Stimulated activated CD8-positive, alpha-beta memory T cell treated with anti-CD3 and anti-CD28 coated beads, Interleukin-4, amount 100 ng/mL, for 1 hour (primary cell): Measurements from ENCODE around the gene PLS3.

ENCODE experiments used
- DNase-seq, 2 donors: peaks; one replicate each; pipeline ENCODE4 v3.0.0-alpha.2; 2020; ENCODE audit warnings: low read depth in 2 of 2, low spot score in 1 of 2

The PLS3 gene

GRCh38 chrX:115687595-115687994, 126.6 kb downstream of the PLS3 start:
- DNase-seq, result no peak

GRCh38 chrX:115689931-115690330, 129.0 kb downstream of the PLS3 start:
- no peak for DNase-seq

GRCh38 chrX:115690511-115691216, 129.7 kb downstream of the PLS3 start:
- no peak for DNase-seq

- no peak for DNase-seq
These were observed 132.5 kb downstream of the PLS3 start for GRCh38 chrX:115693476-115693875.

- DNase-seq, result no peak
These were observed 133.1 kb downstream of the PLS3 start for GRCh38 chrX:115694028-115694427.

GRCh38 chrX:115696039-115696438, 135.1 kb downstream of the PLS3 start:
- DNase-seq, result no peak

GRCh38 chrX:115696939-115697338, 136.0 kb downstream of the PLS3 start:
- no peak for DNase-seq

- no peak for DNase-seq
These were observed 136.8 kb downstream of the PLS3 start for GRCh38 chrX:115697806-115698205.
